Heart left ventricle (tissue), 16 donors: Measurements from ENCODE around the gene TRIM54. TPM values are rescaled to one million over a fixed set of nuclear protein-coding genes. Genes with fewer than 3 reads are reported as not detected.
A peak's percentile ranks its signal among the peaks of the same experiment; 100 is the strongest.

Experiments
- ATAC-seq, 4 donors: fragments of 200-7000 bp; cut with Tn5 transposase; one replicate each; pipeline ENCODE4 v1.9.1; 2020 to 2022; ENCODE audit warnings: moderate library complexity in 4 of 4, mild to moderate bottlenecking in 3 of 4, moderate number of reproducible peaks in 1 of 4
- DNase-seq, 5 donors: peaks; one replicate each; pipeline ENCODE4 v3.0.0-alpha.2; 2020
- H3K27ac ChIP-seq, 12 donors: fragments of 200-600 bp; sonication (generic) in 4 of 12; one replicate each; pipeline versions ENCODE4 v1.5.0 to v1.8.0; 2016 to 2022; ENCODE audit warnings: mild to moderate bottlenecking in 2 of 12
- H3K27me3 ChIP-seq, 9 donors: fragments of 200-600 bp; sonication (generic) in 2 of 9; one replicate each; pipeline versions ENCODE4 v1.5.1 to v1.8.0; 2016 to 2022; ENCODE audit warnings: mild to moderate bottlenecking in 3 of 9
- H3K36me3 ChIP-seq, 9 donors: fragments of 200-600 bp; sonication (generic) in 2 of 9; one replicate each; pipeline versions ENCODE4 v1.5.0 to v1.8.0; 2018 to 2022; ENCODE audit warnings: mild to moderate bottlenecking in 2 of 9
- H3K4me1 ChIP-seq, 12 donors: fragments of 200-600 bp; sonication (generic) in 4 of 12; one replicate each; pipeline versions ENCODE4 v1.5.0 to v1.8.0; 2016 to 2022; ENCODE audit warnings: mild to moderate bottlenecking in 3 of 12
- H3K4me3 ChIP-seq, 12 donors: fragments of 200-600 bp; sonication (generic) in 4 of 12; one replicate each; pipeline versions ENCODE4 v1.5.0 to v1.8.0; 2017 to 2022; ENCODE audit warnings: mild to moderate bottlenecking in 9 of 12, moderate library complexity in 4 of 12
- H3K9me3 ChIP-seq, 12 donors: fragments of 200-600 bp; sonication (generic) in 4 of 12; one replicate each; pipeline versions ENCODE4 v1.5.0 to v1.8.0; 2016 to 2022; ENCODE audit warnings: mild to moderate bottlenecking in 1 of 12
- CTCF ChIP-seq, 12 donors: fragments of 200-600 bp; sonication (generic) in 4 of 12; IDR thresholded peaks; one replicate each; pipeline versions ENCODE4 v1.5.0 to v1.8.0; 2018 to 2022; ENCODE audit warnings: antibody characterized with exemption in 12 of 12, mild to moderate bottlenecking in 5 of 12
- POLR2A ChIP-seq, 2 donors: fragments of 450-650 bp; IDR thresholded peaks; one replicate each; pipeline ENCODE4 v1.6.1; 2017; ENCODE audit warnings: antibody characterized with exemption in 2 of 2, mild to moderate bottlenecking in 2 of 2, moderate library complexity in 2 of 2
- WGBS, 4 donors: extraction: QIAGEN DNeasy Blood & Tissue Kit in 2 of 4; methylation state at CpG; one replicate each; pipeline versions ENCODE4 v1.1.5 to v1.1.7; 2013 to 2018; 5-methylcytosine and 5-hydroxymethylcytosine counted together
- intact Hi-C, 10 donors: fragments of 100-400 bp; cut with DNase I; formaldehyde crosslinking; loops; one replicate each; pipeline versions ENCODE4 v1.11.1 to v1.14.2; 2022
- polyA plus RNA-seq, 2 donors: library from polyadenylated mRNA; stranded (reverse); fragments of 200-250 nt; gene quantifications; one replicate each; pipeline ENCODE4 v1.2.3, GENCODE V29; 2013
- total RNA-seq, 9 donors: library from RNA; depleted of rRNA in 2 of 9; stranded (reverse); fragments of >200 nt in 2 of 9; fragmentation: NEBNext Ultra II Directional in 3 of 9; extraction: Animal tissue kit (Norgen Biotek cat#: 25700) in 3 of 9; gene quantifications; one replicate each; pipeline versions ENCODE4 v1.1.0 to v1.2.4, GENCODE V29; 2016 to 2023
- donor health status: ischemic (EF 13 %, LVEDD 7.1; RV severe dilation, severe dysfunction).
- donor health status: healthy with polysubstance abuse.
- donor health status: DM: no; HTN: yes; CAD: no.
- donor health status: DM: no; HTN: no; CAD: no.
- donor health status: ischemic (EF 25% LVEDD 6.9; RV normal size, moderate dysfunction).
- donor health status: ischemic (EF 25% LVEDD 5.7; RV mildly dilated, moderate dysfunction).
- donor health status: healthy.
- donor health status: DM: yes; HTN: yes; CAD: no.
- donor health status: ischemic (EF 35%, LVEDD 5.7; RV mildly dilated, moderate dysfunction).
- donor health status: nonischemic (EF 11% LVEDD 7.7; RV severe dilation, severe dysfunction).
- donor health status: DM: yes; HTN: yes; CAD: no.
- donor health status: PGD.
- donor health status: ischemic (EF 29% LVEDD 5.4; RV normal size, mild dysfunction).
- donor health status: nonischemic (EF 23%, LVEDD 6.1; RV moderate dilation, normal function).

The TRIM54 gene
- total and polyA plus RNA-seq, 11 donors: 128 to 329 (median 241) TPM

GRCh38 chr2:27353762-27354596 lies 71.8 kb downstream of the TRIM54 start:
- no peak overlapping the region for H3K4me3 ChIP-seq
- H3K9me3 ChIP-seq: no peaks in the 10 kb centered on the region
- peaks cover 4 to 57% (median 27%) of the 10 kb centered on the region in 12 donors for H3K4me1 ChIP-seq
- peak overlapping the region in 1 of 12 donors; percentile 30 for H3K27ac ChIP-seq
- H3K36me3 ChIP-seq: peaks cover 0 to 11% (median 0%) of the 10 kb centered on the region in 9 donors
- ATAC-seq: no peak
- TF ChIP-seq POLR2A (IDR thresholded peaks at IDR 0.05): no peak
- no peak for TF ChIP-seq CTCF (IDR thresholded peaks at IDR 0.05)
- H3K27me3 ChIP-seq: no peaks in the 10 kb centered on the region
- WGBS, 4 donors: 76 to 79% (median 77%) methylated on average over 7 of the region's 7 CpGs
- no peak for DNase-seq
- intact Hi-C loops: no loop called here

DNA sequence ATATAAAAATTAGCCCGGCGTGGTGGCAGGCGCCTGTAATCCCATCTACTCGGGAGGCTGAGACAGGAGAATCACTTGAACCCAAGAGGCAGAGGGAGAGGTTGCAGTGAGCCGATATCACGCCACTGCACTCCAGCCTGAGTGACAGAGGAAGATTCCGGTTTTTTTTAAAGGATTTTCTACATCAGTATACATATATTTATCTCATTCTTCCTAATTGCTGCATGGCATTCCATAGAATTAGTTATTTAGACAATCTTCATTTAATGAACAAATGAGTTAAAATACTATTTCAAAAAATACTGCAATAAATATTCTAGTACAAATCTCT lies 72.3 kb downstream of the TRIM54 start:
- no peak for DNase-seq
- Histone ChIP-seq H3K9me3 (no peaks in the 10 kb centered on the region), H3K36me3 (peaks cover 0 to 9% (median 0%) of the 10 kb centered on the region in 9 donors), H3K27ac (no peak overlapping the region), H3K4me1 (peaks cover 4 to 57% (median 27%) of the 10 kb centered on the region in 12 donors), H3K27me3 (no peaks in the 10 kb centered on the region), H3K4me3 (no peak overlapping the region)
- TF ChIP-seq POLR2A (IDR thresholded peaks at IDR 0.05): no peak
- TF ChIP-seq CTCF (IDR thresholded peaks at IDR 0.05): no peak
- intact Hi-C loops: no loop called here
- no peak for ATAC-seq
- 93 to 95% (median 94%) methylated on average over 7 of the region's 7 CpGs for WGBS, 4 donors

- TF ChIP-seq POLR2A (IDR thresholded peaks at IDR 0.05) (no peak), CTCF (IDR thresholded peaks at IDR 0.05) (no peak)
- peak overlapping the region; percentile 66 to 98 (median 88) for H3K27ac ChIP-seq
- ATAC-seq (peak; percentile 12 to 19 (median 14)), DNase-seq (peak in 4 of 5 donors; percentile 34 to 65 (median 40))
- H3K36me3 ChIP-seq: no peaks in the 10 kb centered on the region
- H3K4me3 ChIP-seq: peak overlapping the region; percentile 61 to 97 (median 84)
- intact Hi-C loops: loop anchor here in 4 of 10 donors (1.0 to 5.0 kb wide), 5 partner anchors 14 to 53 kb away; partner anchors contain the start of genes EIF2B4 (in 3 of the 4), MPV17 (in 3 of the 4), SNX17 (in 3 of the 4) and PPM1G (in 1 of the 4)
- 0 to 2% (median 0%) methylated on average over 10 to 12 of the region's 12 CpGs for whole genome bisulfite sequencing, 4 donors
- H3K27me3 ChIP-seq: no peaks in the 10 kb centered on the region
- H3K9me3 ChIP-seq: no peaks in the 10 kb centered on the region
- H3K4me1 ChIP-seq: peaks cover 4 to 57% (median 27%) of the 10 kb centered on the region in 12 donors
Observed at GRCh38 chr2:27356056-27356381, 73.8 kb downstream of the TRIM54 start.

DNA sequence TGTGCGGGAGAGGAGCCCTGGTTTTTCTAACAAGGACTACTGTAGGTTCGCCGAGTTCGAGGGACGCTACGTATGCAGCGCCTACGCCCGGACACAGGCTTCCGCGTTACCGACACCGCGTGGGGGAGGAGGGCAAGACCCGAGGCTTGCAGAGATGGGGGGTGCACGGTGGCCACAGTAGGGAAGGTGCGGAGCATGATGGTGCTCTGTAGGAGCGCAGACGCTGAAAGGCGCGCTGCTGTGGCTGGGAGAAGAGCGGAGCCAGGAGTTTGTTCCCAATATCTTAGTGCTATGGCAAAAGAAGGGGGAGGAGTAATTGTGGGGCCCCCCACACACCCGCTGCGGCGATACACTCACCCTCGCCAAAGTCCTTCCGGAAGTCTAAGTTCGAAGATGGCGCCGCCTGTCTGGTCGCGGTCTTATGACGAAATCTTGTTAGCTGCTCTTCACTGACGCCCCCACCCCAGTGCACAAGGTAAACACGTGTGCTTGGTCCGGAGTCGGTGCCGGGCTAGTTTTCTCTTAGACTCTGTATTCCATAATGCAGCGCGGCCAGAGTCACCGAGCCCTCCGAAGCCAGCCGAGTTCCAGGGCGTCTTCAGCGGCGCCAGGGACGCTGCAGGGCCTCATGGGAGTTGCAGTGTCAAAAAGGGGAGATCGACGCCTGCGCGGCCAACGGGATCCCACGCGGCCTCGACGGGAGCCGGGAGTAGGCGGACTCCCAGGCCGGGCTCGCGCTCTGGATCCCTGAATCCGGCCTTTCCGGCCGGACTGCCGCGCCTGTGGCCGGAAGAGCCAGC lies 74.4 kb downstream of the TRIM54 start, which contains the start of gene GTF3C2:
TSS of gene GTF3C2 (minus strand) at position 383 of the 800 bp plus-strand sequence. CDS start 13,210 bp downstream, outside the sequence.
- intact Hi-C loops: loop anchor here in 4 of 10 donors (1.0 to 5.0 kb wide), 6 partner anchors 14 to 52 kb away; partner anchors contain the start of genes MPV17 (in 4 of the 4), EIF2B4 (in 3 of the 4), SNX17 (in 3 of the 4) and PPM1G (in 1 of the 4)
- 0% methylated on average over 58 to 67 of the region's 67 CpGs for WGBS, 4 donors
- ATAC-seq: peak; percentile 97 to 98 (median 98)

More for the DNA sequence above, 74.4 kb downstream of the TRIM54 start, which contains the start of gene GTF3C2:
- Histone ChIP-seq H3K27ac (peak within 1 kb of the TSS; percentile 66 to 98 (median 88)), H3K4me3 (peak within 1 kb of the TSS; percentile 61 to 97 (median 84)), H3K36me3 (no peaks in the 10 kb centered on the region), H3K9me3 (no peaks in the 10 kb centered on the region), H3K4me1 (peaks cover 4 to 57% (median 27%) of the 10 kb centered on the region in 12 donors), H3K27me3 (no peaks in the 10 kb centered on the region)
- peak in 1 of 2 donors; percentile 44 for TF ChIP-seq POLR2A (IDR thresholded peaks at IDR 0.05)
- TF ChIP-seq CTCF (IDR thresholded peaks at IDR 0.05): peak in 2 of 12 donors; percentile 10 to 21
- DNase-seq: peak; percentile 95 to 97 (median 95)
